AG08396 (cell line): Measurements from ENCODE around the gene KRTAP10-3.

Experiments used
- DNase-seq: peaks from one replicate; pipeline ENCODE4 v3.0.0; 2012; ENCODE audit warnings: low spot score, mixed read lengths

Gene KRTAP10-3

DNA sequence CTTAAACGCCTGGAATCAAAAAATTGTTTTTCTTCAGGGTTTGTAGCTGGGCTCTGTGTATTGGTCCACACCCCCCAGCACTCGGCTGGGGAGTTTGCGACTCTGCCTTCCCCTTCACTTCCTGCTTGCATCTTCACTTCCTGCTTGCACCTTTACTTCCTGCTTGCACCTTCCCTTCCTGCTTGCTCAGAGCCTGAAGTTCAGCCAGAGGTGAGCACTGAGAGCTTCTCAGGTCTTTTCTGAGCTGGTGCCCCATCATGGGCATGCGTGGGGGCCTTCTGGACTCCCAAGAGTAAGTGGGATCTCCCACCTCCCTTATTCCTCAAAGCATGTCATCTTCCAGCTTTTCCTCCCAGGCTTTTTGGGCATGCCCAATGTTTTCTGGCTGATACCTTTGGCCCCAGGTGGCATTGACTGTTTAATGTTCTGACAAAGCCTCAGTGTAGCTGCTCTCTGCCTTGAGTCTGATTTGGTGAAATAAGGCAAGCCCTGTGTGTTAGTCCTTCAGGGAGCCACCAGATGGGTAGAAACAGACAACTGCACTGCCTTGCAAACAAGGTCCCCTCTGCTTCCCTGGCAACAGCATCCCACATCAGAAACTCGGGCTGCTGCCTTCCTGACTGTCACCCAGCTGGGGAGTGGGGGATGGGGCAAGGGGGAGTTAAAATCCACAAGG lies 10.8 kb downstream of the KRTAP10-3 start:
- DNase-seq, result no peak

DNA sequence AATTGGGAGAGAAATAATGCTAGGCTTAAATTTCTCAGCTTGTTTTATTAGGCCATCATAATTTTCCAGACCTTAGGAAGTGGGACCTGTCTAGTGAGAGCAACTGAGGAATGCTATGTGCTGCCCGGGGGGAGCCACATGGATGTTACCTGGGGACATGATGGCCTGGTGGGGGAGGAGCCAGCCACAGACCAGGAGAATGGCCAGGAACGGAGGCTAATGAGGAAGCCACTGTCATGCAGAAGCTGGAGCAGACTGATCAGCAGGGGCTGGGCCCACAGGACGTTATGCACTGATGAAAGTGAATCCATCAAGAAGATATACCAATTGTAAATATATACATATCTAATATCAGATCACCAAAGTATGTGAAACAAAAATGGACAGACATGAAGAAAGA lies 14.0 kb downstream of the KRTAP10-3 start:
- DNase-seq, result no peak

DNA sequence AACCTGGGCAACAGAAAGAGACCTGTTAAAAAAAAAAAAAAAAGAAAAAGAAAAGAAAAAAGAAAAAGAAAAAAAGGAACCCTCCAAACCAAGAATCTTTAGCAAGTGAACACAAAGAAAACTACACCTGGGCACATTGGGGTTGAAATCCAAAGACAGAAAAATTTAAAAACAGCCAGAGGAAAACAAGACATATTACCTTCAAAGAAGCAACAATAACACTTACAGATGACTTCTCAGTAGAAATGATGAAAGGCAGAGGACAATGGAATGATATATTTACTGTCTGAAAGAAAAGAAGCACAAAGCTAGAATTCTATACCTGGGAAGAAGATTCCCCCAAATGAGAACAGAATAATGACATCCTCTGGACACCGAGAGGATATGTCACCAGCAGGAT lies 15.9 kb downstream of the KRTAP10-3 start:
- DNase-seq, result no peak

DNA sequence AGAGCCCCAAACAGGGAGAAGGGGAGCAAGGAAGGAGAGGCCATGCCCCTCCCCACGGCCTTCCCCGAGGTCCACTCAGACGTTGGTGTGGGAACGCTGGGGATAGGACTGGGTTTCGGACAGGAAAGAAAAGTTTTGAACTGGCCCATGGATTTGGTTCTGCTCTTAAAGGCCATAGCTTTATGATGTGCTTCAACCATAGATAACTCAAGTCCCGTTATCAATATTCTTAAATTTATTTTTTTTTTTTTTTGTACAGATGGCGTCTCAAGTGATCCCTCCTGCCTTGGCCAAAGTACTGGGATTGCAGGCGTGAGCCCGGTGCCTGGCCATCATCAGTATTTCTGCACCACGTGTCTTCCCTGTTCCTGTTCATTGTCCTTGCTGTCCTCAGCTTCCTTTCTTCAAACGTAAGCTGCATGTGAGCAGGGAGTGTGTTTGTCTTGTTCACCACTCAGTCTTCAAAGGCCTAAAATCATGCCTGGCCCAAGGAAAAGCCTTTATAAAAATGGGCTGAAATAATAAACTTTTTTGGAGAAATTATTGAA lies 17.8 kb downstream of the KRTAP10-3 start:
- DNase-seq, result no peak

DNA sequence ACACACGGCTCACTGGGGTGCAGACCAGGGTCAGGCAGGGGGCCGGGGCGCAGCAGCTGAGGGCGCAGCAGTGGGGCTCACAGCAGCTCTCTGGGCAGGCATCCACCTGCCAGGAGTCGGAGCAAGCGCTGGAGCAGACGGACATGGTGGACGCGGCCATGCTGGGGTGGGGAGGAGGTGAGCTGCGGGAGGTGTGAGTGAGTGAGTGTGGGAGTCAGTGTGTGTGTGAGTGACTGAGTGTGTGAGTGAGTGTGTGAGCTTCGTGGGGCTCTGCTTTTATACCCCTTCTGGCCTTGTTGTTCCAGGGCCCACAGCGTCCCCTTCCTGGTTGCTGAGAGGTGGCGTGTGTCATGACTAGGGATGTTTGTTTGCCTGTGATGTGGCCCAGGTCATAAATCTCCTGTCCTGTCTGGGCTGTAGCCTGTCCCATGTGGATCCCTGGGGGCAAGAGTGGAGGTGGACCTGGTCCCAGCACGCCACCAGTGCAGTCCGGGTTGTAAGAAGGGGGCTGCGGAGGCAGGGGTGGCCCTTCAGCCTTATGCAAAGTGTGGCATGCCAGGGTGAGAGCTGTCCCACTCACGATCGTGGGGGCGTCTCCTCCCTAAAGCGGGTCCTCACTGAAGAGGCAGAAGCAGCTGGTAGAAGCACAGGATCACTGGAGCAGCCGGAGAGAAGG lies 18.5 kb downstream of the KRTAP10-3 start, which contains the start of gene KRTAP10-1:
Gene KRTAP10-1 (minus strand): TSS at position 205 of the 676 bp plus-strand sequence. CDS start 45 bp downstream, at position 160.
- no peak for DNase-seq

DNA sequence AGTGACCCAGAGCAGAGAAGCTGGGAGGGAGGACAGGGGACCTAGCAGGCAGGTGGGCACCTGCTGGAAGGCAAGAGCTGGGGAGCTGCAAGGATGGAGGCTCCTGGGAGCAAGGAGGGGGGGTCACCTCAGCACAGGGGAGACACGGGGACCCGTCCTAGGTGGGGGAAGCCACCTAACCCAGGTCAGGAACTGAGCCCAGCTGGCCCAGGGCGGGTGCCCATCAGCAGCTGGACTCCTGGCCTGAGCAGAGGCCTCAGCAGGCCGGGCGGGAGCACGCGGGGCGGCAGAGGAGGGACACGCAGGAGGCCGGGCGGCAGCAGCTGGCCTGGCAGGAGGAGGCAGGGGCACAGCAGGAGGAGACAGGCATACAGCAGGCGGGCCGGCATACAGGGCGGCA lies 19.5 kb downstream of the KRTAP10-3 start:
- no peak for DNase-seq

DNA sequence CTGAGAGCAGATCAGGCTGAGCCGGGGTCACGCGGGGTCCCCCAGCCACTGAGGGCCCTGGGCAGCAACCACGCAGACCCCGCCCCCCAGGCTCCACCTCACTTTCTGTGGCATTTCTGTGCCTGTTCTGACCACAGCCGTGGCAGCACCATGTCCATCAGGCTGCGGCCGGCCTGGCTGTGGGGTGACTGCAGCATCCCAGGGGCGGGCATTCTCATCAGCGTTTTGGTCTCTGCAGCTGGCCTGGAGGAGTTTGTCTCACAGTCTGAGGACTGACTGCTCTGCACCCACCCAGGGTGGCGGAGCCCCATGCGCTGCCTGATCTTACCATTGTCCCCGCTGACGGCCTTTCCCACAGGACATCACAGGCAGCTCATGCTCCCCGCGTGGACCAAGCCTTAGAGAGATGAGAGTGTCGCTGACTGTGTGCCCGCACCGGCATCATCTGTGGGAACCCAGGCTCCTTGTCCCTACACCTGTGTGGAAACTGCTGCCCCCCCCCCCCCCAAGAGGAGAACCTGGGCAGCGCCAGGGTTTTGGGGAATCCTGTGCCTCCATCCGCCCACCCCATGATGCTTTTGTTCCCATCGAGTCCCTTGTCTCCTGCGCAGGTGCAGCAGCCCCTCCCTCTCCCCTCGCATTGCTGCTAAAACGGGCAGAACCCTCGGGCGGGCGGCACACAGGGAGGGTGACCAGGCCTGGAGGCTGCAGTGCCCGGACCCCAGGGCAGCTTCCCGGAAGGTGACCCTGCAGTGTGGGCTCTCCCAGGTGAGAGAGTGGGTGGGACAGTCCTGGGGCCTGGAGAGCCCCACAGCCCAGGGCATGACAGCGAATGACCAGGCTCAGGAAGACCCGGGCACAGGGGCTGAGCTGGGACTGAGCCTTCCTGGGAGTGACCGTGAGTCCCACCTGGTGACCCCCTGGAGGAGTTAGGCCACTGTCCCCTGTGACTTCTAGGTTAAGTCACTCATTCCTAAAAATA lies 20.4 kb downstream of the KRTAP10-3 start:
- DNase-seq, result no peak

DNA sequence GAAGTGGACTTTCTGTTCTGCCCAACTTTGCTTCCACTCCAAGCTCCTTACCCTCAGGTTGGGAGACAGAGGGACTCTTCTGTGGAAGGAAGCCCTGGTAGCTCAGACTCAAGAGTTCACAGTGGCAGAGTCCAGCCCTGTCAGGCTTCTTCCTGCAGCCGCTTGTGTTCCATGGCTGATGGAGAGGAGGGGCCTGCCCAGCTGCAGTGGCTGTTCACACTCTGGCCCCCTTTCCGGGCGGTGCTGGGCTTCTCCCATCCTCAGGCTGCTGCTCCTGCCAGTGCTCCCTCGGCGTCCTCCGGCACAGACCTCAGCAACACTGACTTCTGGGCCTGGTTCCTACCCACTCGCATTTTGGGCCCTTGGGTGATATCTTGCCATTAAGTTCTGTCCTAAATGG lies 22.6 kb downstream of the KRTAP10-3 start:
- DNase-seq, result no peak

DNA sequence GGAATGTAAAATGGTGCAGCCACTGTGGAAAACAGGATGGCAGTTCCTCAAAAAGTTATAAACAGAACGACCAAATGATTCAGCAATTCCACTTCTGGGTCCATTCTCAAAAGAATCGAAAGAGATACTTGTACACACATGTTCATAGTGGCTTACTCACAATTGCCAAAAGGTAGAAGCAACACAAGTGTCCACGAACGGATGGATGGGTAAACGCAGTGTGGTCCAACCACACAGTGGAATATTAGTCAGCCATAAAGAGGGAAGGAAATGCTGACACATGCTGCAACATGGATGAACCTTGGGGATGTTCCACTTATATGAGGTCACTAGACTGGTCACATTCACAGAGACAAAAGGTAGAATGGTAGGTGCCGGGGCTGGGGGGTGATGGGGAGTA lies 23.9 kb downstream of the KRTAP10-3 start:
- no peak for DNase-seq

DNA sequence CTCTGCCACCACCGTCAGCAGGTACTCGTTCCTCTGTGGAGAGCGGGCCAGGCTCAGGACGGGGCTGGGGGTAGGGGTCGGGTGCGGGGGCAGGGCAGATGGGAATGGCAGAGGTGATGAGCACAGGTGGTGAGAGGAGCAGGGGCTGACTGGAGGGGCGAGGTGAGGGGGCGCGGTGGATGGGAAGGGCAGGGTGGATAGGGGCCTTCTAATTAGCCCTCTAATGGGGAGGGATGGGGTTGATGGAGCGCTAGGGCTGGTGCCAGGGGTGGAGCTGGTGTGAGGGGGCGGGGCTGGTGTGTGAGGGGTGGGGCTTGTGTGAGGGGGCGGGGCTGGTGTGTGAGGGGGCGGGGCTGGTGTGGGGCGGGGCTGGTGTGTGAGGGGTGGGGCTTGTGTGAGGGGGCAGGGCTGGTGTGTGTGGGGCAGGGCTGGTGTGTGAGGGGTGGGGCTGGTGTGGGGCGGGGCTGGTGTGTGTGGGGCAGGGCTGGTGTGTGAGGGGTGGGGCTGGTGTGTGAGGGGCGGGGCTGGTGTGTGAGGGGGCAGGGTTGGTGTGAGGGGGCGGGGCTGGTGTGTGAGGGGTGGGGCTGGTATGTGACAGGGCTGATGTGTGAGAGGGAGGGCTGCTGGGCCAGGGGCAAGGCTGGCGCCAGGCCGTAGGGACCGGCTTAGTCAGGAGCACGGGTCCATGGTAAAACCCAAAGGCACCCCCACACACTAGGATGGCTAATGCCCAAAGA lies 24.5 kb downstream of the KRTAP10-3 start:
- DNase-seq, result no peak

DNA sequence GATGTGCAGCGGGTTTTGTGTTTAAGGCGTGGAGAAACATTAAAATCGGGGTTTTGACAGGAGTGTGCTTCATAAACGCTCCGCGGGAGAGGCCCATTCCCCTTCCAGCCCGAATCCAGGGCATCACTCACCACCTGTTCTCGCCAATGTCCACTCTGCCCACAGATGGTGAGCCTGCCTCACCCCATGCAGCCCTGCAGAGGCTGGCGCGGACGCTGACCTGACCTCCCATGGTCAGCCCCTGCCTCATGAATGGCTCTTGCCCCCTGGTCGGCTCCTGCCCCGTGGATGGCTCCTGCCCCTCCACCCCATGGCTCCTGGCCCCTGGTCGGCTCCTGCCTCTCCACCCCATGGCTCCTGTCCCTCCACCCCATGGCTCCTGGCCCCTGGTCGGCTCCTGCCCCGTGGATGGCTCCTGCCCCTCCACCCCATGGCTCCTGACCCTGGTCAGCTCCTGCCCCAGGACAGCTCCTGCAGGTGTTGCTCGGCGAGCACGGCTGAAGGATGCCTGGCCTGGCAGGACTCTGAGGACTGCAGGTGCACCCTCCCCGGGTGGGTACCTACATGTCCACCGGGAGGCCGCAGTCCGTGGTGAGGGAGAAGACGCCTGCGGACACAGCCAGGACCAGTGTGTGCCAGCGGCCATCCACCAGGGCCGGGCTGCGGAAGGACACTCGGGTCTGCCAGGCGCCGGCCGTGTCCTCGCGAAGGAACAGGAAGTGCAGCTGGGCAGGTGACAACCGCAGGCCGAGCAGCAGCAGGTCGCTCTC lies 25.3 kb downstream of the KRTAP10-3 start:
- DNase-seq, result no peak

DNA sequence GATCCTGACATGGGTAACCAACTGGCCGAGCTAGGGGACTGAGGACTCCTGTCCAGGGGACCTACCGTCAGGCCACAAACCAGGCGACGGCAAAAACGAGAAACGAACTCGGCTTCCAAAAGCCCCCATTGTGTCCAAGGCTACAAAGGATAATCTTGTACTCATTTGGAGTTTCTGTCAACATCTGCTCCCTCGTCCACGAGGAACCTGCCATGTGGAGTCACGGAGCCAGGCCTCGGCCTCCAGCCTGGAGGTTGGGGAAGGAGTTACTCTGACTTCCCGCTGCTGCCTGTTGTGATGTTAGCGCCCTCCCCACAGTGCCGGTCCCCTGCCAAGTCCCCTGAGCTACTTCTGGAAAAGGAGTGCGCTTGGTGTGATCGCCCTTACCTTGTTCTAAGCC lies 25.9 kb downstream of the KRTAP10-3 start:
- no peak for DNase-seq

DNA sequence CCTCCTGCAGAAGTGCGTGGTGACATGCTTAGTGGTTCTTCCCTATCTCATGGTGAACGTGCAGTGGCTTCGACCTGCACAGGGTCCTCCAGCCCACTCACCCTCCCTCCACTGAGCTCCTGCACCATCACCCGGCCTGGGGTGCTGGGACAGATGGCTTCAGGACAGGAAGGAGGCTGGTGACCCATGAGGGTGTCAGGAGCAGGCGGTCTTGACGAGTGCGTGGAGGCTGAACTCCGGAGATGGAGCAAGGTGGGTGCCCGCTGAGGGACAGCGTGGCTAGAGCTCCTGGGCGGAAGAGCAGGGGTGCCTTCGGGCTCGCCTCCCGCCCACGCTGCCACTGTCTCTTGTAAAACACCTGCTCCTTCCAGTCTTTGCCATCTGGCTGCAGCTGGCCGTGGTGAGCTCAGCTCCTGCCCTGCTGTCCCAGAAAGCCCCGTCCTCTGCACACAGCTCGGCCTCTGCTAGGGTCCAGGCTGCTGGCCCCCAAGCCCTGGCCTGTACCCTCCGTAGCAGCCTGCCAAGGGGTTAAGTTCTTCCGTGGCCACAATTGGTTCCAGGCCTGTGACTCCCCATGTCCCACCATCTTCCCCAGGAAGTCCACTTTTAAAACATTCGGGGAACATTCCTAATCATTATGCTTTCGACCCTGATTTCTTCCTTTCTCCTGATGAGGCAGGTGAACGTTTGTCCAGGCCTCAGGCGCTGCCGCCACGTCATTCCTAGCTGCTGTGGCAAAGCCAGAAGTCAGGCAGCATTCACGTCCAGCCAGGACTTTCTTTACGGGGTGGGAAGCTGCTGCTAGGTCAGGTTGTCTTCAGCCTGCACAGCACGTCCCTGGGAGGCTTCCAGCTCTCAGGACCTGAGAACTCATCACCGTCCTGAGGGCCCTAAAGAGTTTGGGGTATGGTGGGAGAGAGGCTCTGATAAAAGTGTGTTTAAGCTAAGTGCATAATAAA lies 26.7 kb downstream of the KRTAP10-3 start:
- no peak for DNase-seq

DNA sequence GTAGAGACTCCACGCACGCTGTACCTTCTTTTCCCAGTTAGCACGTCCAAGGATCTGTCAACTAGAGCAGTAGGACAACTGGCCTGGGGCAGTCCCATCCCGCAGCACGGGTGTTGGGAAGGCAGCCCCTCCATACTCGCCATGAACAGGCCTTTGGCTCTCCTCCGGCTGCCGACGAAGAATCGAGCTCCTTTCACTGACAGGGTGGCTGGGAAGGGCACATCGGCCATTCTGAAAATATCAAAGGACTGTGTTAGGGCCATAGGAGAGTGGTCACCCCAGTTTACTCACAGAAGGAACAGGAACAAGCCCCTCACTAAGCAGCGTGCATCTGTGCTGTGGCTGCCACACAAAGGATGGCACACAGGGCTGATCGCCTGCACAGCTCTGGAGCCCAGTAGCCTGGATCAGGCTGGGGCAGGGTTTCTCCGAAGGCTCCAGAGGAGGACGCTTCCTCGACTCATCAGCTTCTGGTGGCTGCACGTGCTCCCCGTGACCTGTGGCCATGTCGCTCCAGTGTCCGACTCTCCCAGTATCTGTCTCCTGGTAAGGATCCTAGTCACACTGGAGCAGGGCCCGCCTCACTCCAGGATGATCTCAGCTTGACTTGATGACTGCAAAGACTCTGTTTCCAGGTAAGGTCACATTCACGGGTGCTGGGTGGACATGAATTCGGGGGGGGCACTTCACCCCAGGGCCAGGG lies 27.5 kb downstream of the KRTAP10-3 start:
- DNase-seq, result no peak

DNA sequence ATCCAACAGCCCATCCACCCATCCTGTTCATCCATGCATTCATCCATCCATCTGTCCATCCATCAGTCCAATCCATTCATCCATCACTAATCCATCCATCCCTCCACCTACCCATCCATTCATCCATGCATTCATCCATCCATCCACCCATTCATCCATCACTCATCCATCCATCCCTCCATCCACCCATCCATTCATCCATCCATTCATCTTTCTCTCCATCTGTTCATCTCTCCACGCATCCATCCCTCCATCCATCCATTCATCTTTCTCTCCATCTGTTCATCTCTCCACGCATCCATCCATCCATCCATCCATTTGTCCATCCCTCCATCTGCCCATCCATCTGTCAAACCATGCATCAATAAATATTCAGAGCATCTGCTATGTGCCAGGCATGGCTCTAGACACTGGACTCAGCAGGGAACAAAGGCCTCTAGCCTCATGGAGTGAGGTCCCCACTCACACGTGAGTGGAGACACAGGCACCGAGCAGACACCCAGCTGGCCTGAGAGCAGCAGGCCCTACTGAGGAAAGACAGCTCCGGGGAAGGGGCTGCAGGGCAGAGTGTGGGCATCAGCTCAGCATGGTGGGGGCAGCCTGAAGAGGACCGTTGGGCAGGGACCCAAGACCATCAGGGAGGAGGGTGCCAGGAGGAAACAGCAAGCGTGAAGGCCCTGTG lies 28.2 kb downstream of the KRTAP10-3 start:
- DNase-seq, result no peak

DNA sequence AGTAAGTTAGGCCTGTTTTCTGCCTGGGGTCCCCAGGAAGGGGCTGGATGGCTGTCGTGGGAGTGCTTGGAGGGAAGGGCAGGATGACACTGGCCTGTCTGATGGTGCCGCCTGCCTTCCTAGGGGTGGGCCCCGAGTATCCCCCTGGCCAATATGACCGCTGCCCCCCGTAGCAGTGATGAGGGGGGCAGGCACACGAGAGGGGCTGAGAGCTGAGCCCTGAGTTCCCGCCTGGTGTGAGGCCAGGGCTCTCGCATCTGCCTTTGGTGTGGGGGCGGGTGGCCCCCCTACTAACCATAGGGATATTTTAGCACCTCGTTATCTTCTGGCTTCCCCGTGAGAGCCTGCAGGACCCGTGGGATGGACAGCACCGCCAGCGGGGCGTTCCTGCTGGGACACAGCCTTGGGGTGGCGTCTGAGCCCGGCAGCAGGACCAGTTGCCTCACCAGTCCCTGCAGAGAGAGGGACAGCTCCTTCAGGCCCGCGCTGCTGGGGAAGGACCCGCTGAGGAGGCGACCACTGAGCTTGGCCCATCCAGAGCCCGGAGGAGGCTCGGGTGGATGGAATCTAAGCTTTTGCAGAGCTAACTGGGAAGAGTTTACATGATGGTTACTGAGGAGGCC lies 29.0 kb downstream of the KRTAP10-3 start:
- no peak for DNase-seq

DNA sequence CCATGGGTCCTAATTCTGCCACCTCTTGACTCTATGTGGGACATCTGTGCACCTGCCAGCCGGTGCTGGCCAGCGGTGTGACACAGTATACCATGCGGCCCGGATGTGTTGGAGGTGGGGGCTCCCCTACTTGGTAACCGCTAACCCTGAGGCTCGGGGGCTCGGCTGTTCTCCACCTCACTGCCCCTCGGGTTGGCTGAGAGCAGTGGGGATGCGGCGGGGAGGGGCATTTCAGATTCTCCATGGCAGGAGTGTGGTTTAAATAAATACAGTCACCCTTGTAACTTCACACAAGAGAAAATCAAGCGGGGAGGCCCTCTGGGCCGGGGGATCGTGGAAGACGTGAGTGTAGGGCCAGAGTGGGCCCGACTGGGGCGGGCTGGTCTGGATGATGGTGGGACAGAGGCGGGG lies 29.6 kb downstream of the KRTAP10-3 start:
- DNase-seq, result no peak

DNA sequence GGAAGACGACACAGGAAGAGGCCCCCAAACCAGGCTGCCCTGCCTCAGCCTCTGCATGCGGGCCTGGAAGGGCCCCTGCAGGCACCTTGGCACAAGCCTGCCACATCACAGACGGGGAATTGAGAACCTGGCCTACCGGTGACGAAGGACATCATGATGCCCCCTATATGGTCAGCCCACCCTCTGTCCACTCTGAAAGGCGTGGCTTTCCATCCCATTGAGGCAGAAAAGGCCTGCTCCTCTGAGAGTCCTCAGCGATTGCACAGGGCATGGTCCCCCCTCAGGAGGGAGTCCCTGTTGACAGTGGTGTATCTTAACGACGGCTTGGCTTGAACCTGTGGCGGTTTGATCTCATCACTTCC lies 30.0 kb downstream of the KRTAP10-3 start:
- no peak for DNase-seq
